Measurements from ENCODE around the gene ADD1. TPM values are rescaled to one million over a fixed set of nuclear protein-coding genes. Genes with fewer than 3 reads are reported as not detected.

Gene ADD1
- total and polyA plus RNA-seq, 2 of the 13 experiments (the other 11 are each of a cell fraction or from before 2014, with no cell fraction given), result 73.9 to 122 TPM

DNA sequence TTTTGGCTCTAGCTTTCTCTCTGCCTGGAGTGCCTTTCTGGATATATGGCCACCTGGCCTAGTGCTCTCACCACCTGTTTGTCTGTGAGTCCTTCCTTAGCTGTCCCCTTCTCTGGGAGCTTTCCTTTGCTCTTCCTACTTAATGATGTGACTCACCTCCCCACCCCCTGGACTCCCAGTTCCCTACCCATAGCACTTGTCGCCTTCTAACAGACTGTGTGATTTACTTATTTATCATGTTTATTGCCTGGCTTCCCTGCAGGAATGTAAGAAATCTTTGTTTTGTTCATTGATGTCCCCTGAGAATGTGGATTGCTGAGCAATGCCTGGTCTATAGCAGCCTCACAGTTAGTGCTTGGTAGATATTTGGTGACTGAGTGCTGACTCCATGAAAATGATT lies 18.9 kb downstream of the ADD1 start:
- ChIA-PET POLR2A (interaction anchor here (0.7 kb wide), 1 partner anchor 17 kb away, joined by 3 read pairs; no protein-coding TSS in a partner anchor), CTCF (ENCODE audit: low intra/inter-chr PET ratio, low total read pairs) (no interaction called here)
- Histone ChIP-seq H3K36me3 (replicated peaks in 1 of 2; ENCODE audit: control insufficient read depth in 1 of 2, insufficient read depth in 2 of 2, low read length in 2 of 2) (no peaks in the 10 kb centered on the region), H4K20me1 (ENCODE audit: insufficient read depth, low read length) (peaks cover 41% of the 10 kb centered on the region), H3K4me3 (replicated peaks in 1 of 3; ENCODE audit: insufficient read depth in 1 of 3, low read depth in 2 of 3, low read length in 3 of 3) (no peak overlapping the region), H2AFZ (ENCODE audit: low read length) (no peak overlapping the region), H3K27me3 (ENCODE audit: control insufficient read depth in 1 of 2, insufficient read depth in 2 of 2, low read length in 2 of 2) (no peaks in the 10 kb centered on the region), H3K27ac (ENCODE audit: extremely low read length, insufficient read depth, low read length) (peak overlapping the region; percentile 34), H3K79me2 (ENCODE audit: insufficient read depth, low read length) (peaks cover 95% of the 10 kb centered on the region), H3K4me1 (ENCODE audit: insufficient read depth, low read length) (peaks cover 98% of the 10 kb centered on the region), H3K9ac (ENCODE audit: insufficient read depth, low read depth, low read length) (no peak overlapping the region), H3K4me2 (ENCODE audit: low read depth, low read length) (no peak overlapping the region), H3K9me3 (ENCODE audit: low read length) (no peaks in the 10 kb centered on the region)
- intact Hi-C loops (cut with micrococcal nuclease; ENCODE audit: unreplicated experiment), result loop anchor here (5.0 to 10.0 kb wide), 3 partner anchors 60 to 108 kb away; partner anchors contain the start of gene TNIP2
- ATAC-seq (no peak; the same call in 2 of the 3 replicates), FAIRE-seq (no peak), DNase-seq (ENCODE audit: low spot score) (no peak)
- WGBS (ENCODE audit: low lambda C conversion rate), result 73% methylated on average over 1 of the region's 1 CpG
- TF ChIP-seq, protein P1, sequence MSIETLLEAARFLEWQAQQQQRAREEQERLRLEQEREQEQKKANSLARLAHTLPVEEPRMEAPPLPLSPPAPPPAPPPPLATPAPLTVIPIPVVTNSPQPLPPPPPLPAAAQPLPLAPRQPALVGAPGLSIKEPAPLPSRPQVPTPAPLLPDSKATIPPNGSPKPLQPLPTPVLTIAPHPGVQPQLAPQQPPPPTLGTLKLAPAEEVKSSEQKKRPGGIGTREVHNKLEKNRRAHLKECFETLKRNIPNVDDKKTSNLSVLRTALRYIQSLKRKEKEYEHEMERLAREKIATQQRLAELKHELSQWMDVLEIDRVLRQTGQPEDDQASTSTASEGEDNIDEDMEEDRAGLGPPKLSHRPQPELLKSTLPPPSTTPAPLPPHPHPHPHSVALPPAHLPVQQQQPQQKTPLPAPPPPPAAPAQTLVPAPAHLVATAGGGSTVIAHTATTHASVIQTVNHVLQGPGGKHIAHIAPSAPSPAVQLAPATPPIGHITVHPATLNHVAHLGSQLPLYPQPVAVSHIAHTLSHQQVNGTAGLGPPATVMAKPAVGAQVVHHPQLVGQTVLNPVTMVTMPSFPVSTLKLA (IDR thresholded peaks at IDR 0.05), result peak; percentile 25; the same call in 1 of the 2 replicates
- TF ChIP-seq FOSL2 (CRISPR knock-in tag; IDR thresholded peaks at IDR 0.05) (peak; percentile 33; the same call in 1 of the 2 replicates), ATF7-NPFF (CRISPR knock-in tag; IDR thresholded peaks at IDR 0.05; ENCODE audit: low read depth) (no peak)
- TF ChIP-seq, protein P2, sequence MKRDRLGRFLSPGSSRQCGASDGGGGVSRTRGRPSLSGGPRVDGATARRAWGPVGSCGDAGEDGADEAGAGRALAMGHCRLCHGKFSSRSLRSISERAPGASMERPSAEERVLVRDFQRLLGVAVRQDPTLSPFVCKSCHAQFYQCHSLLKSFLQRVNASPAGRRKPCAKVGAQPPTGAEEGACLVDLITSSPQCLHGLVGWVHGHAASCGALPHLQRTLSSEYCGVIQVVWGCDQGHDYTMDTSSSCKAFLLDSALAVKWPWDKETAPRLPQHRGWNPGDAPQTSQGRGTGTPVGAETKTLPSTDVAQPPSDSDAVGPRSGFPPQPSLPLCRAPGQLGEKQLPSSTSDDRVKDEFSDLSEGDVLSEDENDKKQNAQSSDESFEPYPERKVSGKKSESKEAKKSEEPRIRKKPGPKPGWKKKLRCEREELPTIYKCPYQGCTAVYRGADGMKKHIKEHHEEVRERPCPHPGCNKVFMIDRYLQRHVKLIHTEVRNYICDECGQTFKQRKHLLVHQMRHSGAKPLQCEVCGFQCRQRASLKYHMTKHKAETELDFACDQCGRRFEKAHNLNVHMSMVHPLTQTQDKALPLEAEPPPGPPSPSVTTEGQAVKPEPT (CRISPR knock-in tag; IDR thresholded peaks at IDR 0.05; ENCODE audit: low read depth), result no peak
- in situ Hi-C loops (cut with HindIII; ENCODE audit: extremely low pct_ligation_motif_present, low pct_unique_long_range_greater_than_20kb), result no loop called here
- BruUV-seq (replicated peaks), result no TSS peak

DNA sequence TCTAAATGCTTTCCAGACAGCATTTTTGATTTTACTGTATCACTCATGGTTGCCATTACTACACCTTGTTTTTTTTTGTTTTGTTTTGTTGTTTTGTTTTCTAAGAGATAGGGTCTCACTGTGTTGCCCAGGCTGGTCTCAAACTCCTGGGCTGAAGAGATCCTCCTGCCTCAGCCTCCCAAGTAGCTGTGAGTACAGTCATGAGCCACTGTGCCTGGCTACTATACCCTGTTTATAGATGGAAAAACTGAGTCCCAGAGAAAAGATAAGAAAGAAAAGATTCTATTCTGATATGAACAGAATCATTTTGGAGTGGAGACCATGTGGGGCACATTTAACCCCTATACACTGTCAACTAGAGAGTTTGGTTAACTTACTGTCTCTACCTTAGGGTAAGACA lies 20.0 kb downstream of the ADD1 start:
- DNase-seq (ENCODE audit: low spot score), result no peak
- POLR2A ChIA-PET, result no interaction called here
- peaks cover 98% of the 10 kb centered on the region for H3K4me1 ChIP-seq (ENCODE audit: insufficient read depth, low read length)
- H3K79me2 ChIP-seq (ENCODE audit: insufficient read depth, low read length), result peaks cover 95% of the 10 kb centered on the region
- FAIRE-seq, result no peak
- no peak overlapping the region for H2AFZ ChIP-seq (ENCODE audit: low read length)
- H3K4me3 ChIP-seq (replicated peaks in 1 of 3; ENCODE audit: insufficient read depth in 1 of 3, low read depth in 2 of 3, low read length in 3 of 3), result no peak overlapping the region
- H3K9me3 ChIP-seq (ENCODE audit: low read length), result no peaks in the 10 kb centered on the region
- H3K4me2 ChIP-seq (ENCODE audit: low read depth, low read length), result no peak overlapping the region
- no peak overlapping the region for H3K27ac ChIP-seq (ENCODE audit: extremely low read length, insufficient read depth, low read length)
- H3K27me3 ChIP-seq (ENCODE audit: control insufficient read depth in 1 of 2, insufficient read depth in 2 of 2, low read length in 2 of 2), result no peaks in the 10 kb centered on the region
- no peaks in the 10 kb centered on the region for H3K36me3 ChIP-seq (replicated peaks in 1 of 2; ENCODE audit: control insufficient read depth in 1 of 2, insufficient read depth in 2 of 2, low read length in 2 of 2)
- ATAC-seq, result no peak
- intact Hi-C loops (cut with micrococcal nuclease; ENCODE audit: unreplicated experiment), result loop anchor here (5.0 to 10.0 kb wide), 3 partner anchors 61 to 109 kb away; partner anchors contain the start of gene TNIP2
- in situ Hi-C loops (cut with HindIII; ENCODE audit: extremely low pct_ligation_motif_present, low pct_unique_long_range_greater_than_20kb), result no loop called here
- CTCF ChIA-PET (ENCODE audit: low intra/inter-chr PET ratio, low total read pairs), result no interaction called here
- no peak overlapping the region for H3K9ac ChIP-seq (ENCODE audit: insufficient read depth, low read depth, low read length)
- TF ChIP-seq ZNF121 (CRISPR knock-in tag; IDR thresholded peaks at IDR 0.05), result peak; percentile 65
- TF ChIP-seq, protein P3, sequence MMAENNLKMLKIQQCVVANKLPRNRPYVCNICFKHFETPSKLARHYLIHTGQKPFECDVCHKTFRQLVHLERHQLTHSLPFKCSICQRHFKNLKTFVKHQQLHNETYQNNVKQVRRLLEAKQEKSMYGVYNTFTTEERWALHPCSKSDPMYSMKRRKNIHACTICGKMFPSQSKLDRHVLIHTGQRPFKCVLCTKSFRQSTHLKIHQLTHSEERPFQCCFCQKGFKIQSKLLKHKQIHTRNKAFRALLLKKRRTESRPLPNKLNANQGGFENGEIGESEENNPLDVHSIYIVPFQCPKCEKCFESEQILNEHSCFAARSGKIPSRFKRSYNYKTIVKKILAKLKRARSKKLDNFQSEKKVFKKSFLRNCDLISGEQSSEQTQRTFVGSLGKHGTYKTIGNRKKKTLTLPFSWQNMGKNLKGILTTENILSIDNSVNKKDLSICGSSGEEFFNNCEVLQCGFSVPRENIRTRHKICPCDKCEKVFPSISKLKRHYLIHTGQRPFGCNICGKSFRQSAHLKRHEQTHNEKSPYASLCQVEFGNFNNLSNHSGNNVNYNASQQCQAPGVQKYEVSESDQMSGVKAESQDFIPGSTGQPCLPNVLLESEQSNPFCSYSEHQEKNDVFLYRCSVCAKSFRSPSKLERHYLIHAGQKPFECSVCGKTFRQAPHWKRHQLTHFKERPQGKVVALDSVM (CRISPR knock-in tag; IDR thresholded peaks at IDR 0.05), result 0 out of 2 replicates have a peak, but pooled peaks have one; percentile 10
- peak; percentile 69 for TF ChIP-seq ZNF629 (CRISPR knock-in tag; conservative IDR thresholded peaks at IDR 0.05)
- no peak for TF ChIP-seq THYN1 (CRISPR knock-in tag; IDR thresholded peaks at IDR 0.05; ENCODE audit: borderline replicate concordance, low read depth)
- no TSS peak for BruUV-seq (replicated peaks)
- H4K20me1 ChIP-seq (ENCODE audit: insufficient read depth, low read length), result peaks cover 42% of the 10 kb centered on the region
